Activated CD8-positive, alpha-beta T cell treated with anti-CD3 and anti-CD28 coated beads for 36 hours (primary cell): ENCODE data around the gene ABHD8. TPM values are rescaled to one million over a fixed set of nuclear protein-coding genes. Genes with fewer than 3 reads are reported as not detected.

Source experiments
- ATAC-seq: fragments of 200-7000 bp; cut with Tn5 transposase; one replicate; pipeline ENCODE4 v1.10.0; 2021; ENCODE audit warnings: mild to moderate bottlenecking, moderate library complexity
- CTCF ChIA-PET: fragments of 350-600 bp; sonication (Branson Sonifier 250); formaldehyde crosslinking; loops from one replicate; lab custom pipeline; 2021; ENCODE audit warnings: antibody characterized with exemption; lab: Charles Lee
- POLR2A ChIA-PET: fragments of 350-600 bp; sonication (Branson Sonifier 250); formaldehyde crosslinking; loops from one replicate; lab custom pipeline; 2021; ENCODE audit warnings: antibody characterized with exemption; lab: Charles Lee
- DNase-seq: peaks from one replicate; pipeline ENCODE4 v3.0.0-alpha.2; 2020
- H3K27ac Mint-ChIP-seq: one replicate; pipeline ENCODE4 v1.8.0; 2021; ENCODE audit warnings: mild to moderate bottlenecking, mixed read lengths
- H3K27me3 Mint-ChIP-seq: one replicate; pipeline ENCODE4 v1.8.0; 2021; ENCODE audit warnings: mixed read lengths
- H3K36me3 Mint-ChIP-seq: one replicate; pipeline ENCODE4 v1.8.0; 2021; ENCODE audit warnings: low read depth, mixed read lengths
- H3K4me1 Mint-ChIP-seq: one replicate; pipeline ENCODE4 v1.8.0; 2021; ENCODE audit warnings: low read depth, mixed read lengths
- H3K4me3 Mint-ChIP-seq: one replicate; pipeline ENCODE4 v1.8.0; 2021; ENCODE audit warnings: mild to moderate bottlenecking, moderate library complexity, mixed read lengths
- H3K9me3 Mint-ChIP-seq: one replicate; pipeline ENCODE4 v1.8.0; 2021; ENCODE audit warnings: mixed read lengths
- intact Hi-C: fragments of 100-400 bp; cut with micrococcal nuclease; formaldehyde crosslinking; loops from one replicate; pipeline ENCODE4 v1.10.0; 2022
- total RNA-seq, 2 experiments: library from RNA; stranded (reverse); gene quantifications; one replicate each; pipeline ENCODE4 v1.2.3, GENCODE V29; 2021
- TF ChIP-seq, protein P1 (sequence below): fragments of 200-600 bp; IDR thresholded peaks from one replicate; pipeline ENCODE4 v1.8.0; 2022; ENCODE audit warnings: antibody characterized with exemption, mild to moderate bottlenecking

Gene ABHD8
- total RNA-seq, 2 experiments from 2014 or later: 5.0 to 6.0 TPM

DNA sequence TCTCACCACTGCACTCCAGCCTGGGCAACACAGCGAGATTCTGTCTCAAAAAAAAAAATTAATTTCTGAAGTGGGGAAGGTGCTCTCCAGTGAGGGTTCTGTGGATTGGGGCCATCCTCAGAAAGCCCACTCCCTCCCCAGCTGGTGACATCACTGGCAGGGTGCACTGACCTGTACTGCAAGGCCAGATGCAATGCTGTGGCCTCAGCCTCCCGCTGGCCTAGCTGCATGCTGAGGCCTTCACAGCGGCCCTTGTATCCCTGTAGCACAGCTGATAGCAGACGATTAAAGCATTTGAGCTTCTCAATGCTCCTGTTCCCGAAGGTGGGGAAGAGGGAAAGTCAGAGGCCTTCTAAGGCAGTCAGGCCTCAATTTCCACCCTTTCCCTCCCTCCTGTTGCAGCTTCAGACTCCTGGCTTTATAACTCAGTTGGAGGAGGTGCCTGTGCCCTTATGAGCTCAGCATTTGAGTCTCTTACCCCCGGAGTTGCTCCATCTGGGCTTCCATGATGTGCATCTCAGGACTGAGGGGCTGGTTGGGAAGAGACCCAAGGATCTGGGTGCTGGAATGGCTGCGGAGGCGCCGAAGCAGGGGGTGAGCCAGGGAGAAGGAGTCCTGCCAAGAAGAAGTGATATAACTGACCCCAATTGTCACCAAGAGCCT lies 44.0 kb downstream of the ABHD8 start:
- POLR2A ChIA-PET: interaction anchor here (0.6 to 3.0 kb wide), 3 partner anchors 16 to 44 kb away, joined by 3 to 9 read pairs (median 5); partner anchors contain the start of genes ANKLE1 and USE1
- no peak overlapping the region for H3K4me3 Mint-ChIP-seq
- H3K36me3 Mint-ChIP-seq: no peaks in the 10 kb centered on the region
- ATAC-seq (no peak), DNase-seq (no peak)
- H3K27me3 Mint-ChIP-seq: no peaks in the 10 kb centered on the region
- intact Hi-C loops: no loop called here
- TF ChIP-seq, protein P1, sequence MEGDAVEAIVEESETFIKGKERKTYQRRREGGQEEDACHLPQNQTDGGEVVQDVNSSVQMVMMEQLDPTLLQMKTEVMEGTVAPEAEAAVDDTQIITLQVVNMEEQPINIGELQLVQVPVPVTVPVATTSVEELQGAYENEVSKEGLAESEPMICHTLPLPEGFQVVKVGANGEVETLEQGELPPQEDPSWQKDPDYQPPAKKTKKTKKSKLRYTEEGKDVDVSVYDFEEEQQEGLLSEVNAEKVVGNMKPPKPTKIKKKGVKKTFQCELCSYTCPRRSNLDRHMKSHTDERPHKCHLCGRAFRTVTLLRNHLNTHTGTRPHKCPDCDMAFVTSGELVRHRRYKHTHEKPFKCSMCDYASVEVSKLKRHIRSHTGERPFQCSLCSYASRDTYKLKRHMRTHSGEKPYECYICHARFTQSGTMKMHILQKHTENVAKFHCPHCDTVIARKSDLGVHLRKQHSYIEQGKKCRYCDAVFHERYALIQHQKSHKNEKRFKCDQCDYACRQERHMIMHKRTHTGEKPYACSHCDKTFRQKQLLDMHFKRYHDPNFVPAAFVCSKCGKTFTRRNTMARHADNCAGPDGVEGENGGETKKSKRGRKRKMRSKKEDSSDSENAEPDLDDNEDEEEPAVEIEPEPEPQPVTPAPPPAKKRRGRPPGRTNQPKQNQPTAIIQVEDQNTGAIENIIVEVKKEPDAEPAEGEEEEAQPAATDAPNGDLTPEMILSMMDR: no peak
- no peak overlapping the region for H3K27ac Mint-ChIP-seq
- no peaks in the 10 kb centered on the region for H3K9me3 Mint-ChIP-seq
- CTCF ChIA-PET: interaction anchor here (0.7 to 6.3 kb wide), 7 partner anchors 8 to 1192 kb away, joined by 3 to 46 read pairs (median 4); partner anchors contain the start of genes ANKLE1 and BABAM1
- peaks cover 5% of the 10 kb centered on the region for H3K4me1 Mint-ChIP-seq

DNA sequence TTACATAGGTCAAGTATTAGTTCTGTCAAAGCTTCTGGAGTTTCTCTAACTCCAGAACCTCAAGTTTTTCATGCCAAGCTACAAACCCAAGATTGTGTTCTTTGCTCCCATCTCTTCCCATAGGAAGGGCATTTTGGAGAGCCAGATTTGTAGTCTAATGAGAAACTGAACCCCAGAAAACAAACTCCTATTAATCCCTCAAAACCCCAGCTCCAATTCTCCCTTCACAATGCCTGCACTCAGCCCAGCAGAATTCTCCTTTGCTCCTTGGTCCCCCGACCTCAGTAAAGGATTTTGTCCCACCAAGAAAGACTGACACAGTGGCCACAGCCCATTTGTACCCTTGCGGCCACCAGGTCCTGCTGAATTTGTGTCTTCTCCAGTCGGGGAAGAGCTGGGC lies 47.1 kb downstream of the ABHD8 start:
- TF ChIP-seq, protein P1: no peak
- no peak for DNase-seq
- no peak overlapping the region for H3K27ac Mint-ChIP-seq
- no peaks in the 10 kb centered on the region for H3K36me3 Mint-ChIP-seq
- H3K4me3 Mint-ChIP-seq: no peak overlapping the region
- no peaks in the 10 kb centered on the region for H3K27me3 Mint-ChIP-seq
- ChIA-PET CTCF (interaction anchor here (1.5 to 6.3 kb wide), 4 partner anchors 9 to 34 kb away, joined by 4 to 46 read pairs (median 8); partner anchors contain the start of gene ANKLE1), POLR2A (interaction anchor here (1.0 kb wide), 1 partner anchor 25 kb away, joined by 3 read pairs; no protein-coding TSS in a partner anchor)
- intact Hi-C loops: no loop called here
- peaks cover 5% of the 10 kb centered on the region for H3K4me1 Mint-ChIP-seq
- ATAC-seq: no peak
- H3K9me3 Mint-ChIP-seq: no peaks in the 10 kb centered on the region

DNA sequence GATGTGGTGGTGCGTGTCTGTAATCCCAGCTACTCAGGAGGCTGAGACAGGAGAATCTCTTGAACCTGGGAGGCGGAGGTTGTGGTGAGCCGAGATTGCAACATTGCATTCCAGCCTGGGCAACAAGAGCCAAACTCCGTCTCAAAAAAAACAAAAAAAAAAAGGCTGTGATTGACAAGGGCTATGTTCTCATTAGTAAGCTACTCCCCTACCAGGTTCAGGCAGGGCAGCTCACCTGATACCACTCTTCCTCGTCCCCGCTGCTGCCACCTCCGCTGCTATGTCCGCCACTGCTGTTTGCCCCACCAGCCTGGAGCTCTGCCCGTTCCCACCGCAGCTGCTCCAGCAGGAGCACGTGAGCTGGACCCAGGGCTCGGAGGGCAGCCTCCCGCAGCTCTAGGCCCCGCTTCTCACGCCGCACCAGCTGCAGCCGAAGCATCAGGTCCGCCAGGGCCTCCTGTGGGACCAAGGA lies 48.0 kb downstream of the ABHD8 start:
- Mint-ChIP-seq H3K27ac (no peak overlapping the region), H3K36me3 (no peaks in the 10 kb centered on the region), H3K4me1 (no peaks in the 10 kb centered on the region), H3K9me3 (no peaks in the 10 kb centered on the region), H3K27me3 (no peaks in the 10 kb centered on the region), H3K4me3 (no peak overlapping the region)
- ChIA-PET CTCF (interaction anchor here (1.1 to 6.3 kb wide), 5 partner anchors 10 to 35 kb away, joined by 4 to 46 read pairs (median 5); partner anchors contain the start of genes ANKLE1 and BABAM1), POLR2A (no interaction called here)
- intact Hi-C loops: no loop called here
- no peak for ATAC-seq
- TF ChIP-seq, protein P1: no peak
- DNase-seq: no peak

DNA sequence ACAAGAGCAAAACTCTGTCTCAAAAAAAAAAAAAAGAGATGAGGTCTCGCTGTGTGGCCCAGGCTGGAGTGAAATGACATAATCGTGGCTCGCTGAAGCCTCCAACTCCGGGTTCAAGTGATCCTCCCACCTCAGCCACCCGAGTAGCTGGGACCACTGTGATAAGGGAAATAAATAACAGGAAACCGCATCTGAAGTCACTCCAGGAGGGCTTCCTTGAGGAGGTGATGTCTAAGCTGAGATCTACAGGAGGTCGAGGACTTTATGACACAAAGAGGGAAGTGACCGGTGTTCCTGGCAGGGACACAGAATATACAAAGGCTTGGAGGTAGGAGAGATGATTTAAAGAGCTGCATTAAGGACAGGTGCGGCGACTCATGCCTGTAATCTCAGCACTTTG lies 48.6 kb downstream of the ABHD8 start:
- ChIA-PET CTCF (interaction anchor here (1.1 to 6.3 kb wide), 4 partner anchors 12 to 36 kb away, joined by 4 to 46 read pairs (median 8); partner anchors contain the start of genes ANKLE1 and BABAM1), POLR2A (no interaction called here)
- intact Hi-C loops: no loop called here
- no peaks in the 10 kb centered on the region for H3K4me1 Mint-ChIP-seq
- no peak for ATAC-seq
- DNase-seq: no peak
- no peak overlapping the region for H3K4me3 Mint-ChIP-seq
- no peaks in the 10 kb centered on the region for H3K27me3 Mint-ChIP-seq
- TF ChIP-seq, protein P1: no peak
- no peaks in the 10 kb centered on the region for H3K36me3 Mint-ChIP-seq
- no peaks in the 10 kb centered on the region for H3K9me3 Mint-ChIP-seq
- H3K27ac Mint-ChIP-seq: no peak overlapping the region
